ENCODE data around the gene GFOD2. TPM values are rescaled to one million over a fixed set of nuclear protein-coding genes. Genes with fewer than 3 reads are reported as not detected.

Gene GFOD2
- total and polyA plus RNA-seq, 2 of the 8 experiments (the other 6 are each of a cell fraction or from before 2014, with no cell fraction given), result 21.4 to 33.2 TPM

GRCh38 chr16:67637625-67638024, 81.5 kb downstream of the GFOD2 start:
- Histone ChIP-seq H2AFZ (ENCODE audit: low read length) (no peak overlapping the region), H3K27ac (ENCODE audit: low read depth, low read length) (no peak overlapping the region), H3K18ac (ENCODE audit: extremely low read depth, low read length) (no peak overlapping the region), H3K14ac (ENCODE audit: insufficient read length) (no peak overlapping the region), H3K4me3 (ENCODE audit: extremely low read depth in 1 of 4, insufficient read depth in 2 of 4, low read depth in 3 of 4, low read length in 4 of 4) (no peak overlapping the region), H4K5ac (ENCODE audit: insufficient read length, low read depth, low read length) (no peak overlapping the region), H3K9me3 (ENCODE audit: insufficient read depth in 2 of 2, low read depth in 1 of 2, low read length in 1 of 2) (no peaks in the 10 kb centered on the region), H2BK5ac (ENCODE audit: low read depth, low read length) (no peak overlapping the region), H2AK5ac (ENCODE audit: low read depth, low read length) (no peak overlapping the region), H2BK20ac (ENCODE audit: low read length) (no peak overlapping the region), H3K79me1 (ENCODE audit: low read depth, low read length) (no peaks in the 10 kb centered on the region), H3K79me2 (ENCODE audit: control insufficient read depth in 1 of 2, insufficient read depth in 2 of 2, low read length in 2 of 2) (no peaks in the 10 kb centered on the region), H3K4me1 (replicated peaks in 1 of 4; ENCODE audit: control insufficient read depth in 3 of 4, insufficient read depth in 4 of 4, low read length in 3 of 4) (no peaks in the 10 kb centered on the region), H3K23ac (ENCODE audit: insufficient read length) (no peak overlapping the region), H2BK120ac (replicated peaks; ENCODE audit: low read depth, low read length) (no peak overlapping the region), H4K8ac (ENCODE audit: extremely low read depth, insufficient read depth, low read length) (no peak overlapping the region), H3K23me2 (ENCODE audit: low read depth, low read length) (no peaks in the 10 kb centered on the region), H4K91ac (replicated peaks; ENCODE audit: insufficient read length, low read length) (no peak overlapping the region), H3K36me3 (ENCODE audit: control insufficient read depth in 2 of 4, insufficient read depth in 4 of 4, low read length in 3 of 4) (peaks cover 9 to 41% (median 27%) of the 10 kb centered on the region in 4 experiments), H2BK12ac (ENCODE audit: low read depth, low read length) (no peak overlapping the region), H2BK15ac (ENCODE audit: low read length) (no peak overlapping the region), H3K4ac (replicated peaks; ENCODE audit: insufficient read length, low read depth, low read length) (no peak overlapping the region), H3K56ac (replicated peaks; ENCODE audit: insufficient read length, low read depth, low read length) (no peak overlapping the region), H3K4me2 (ENCODE audit: insufficient read depth in 1 of 2, low read depth in 2 of 2, low read length in 2 of 2) (no peak overlapping the region), H3K9ac (replicated peaks in 1 of 4; ENCODE audit: extremely low read depth in 1 of 4, low read depth in 3 of 4, low read length in 3 of 4) (no peak overlapping the region), H3K27me3 (replicated peaks in 1 of 4; ENCODE audit: control insufficient read depth in 3 of 4, extremely low read depth in 1 of 4, insufficient read depth in 3 of 4, low read length in 3 of 4) (no peaks in the 10 kb centered on the region), H4K20me1 (replicated peaks in 1 of 2; ENCODE audit: control insufficient read depth in 1 of 2, insufficient read depth in 2 of 2, low read length in 2 of 2) (peaks cover 0 to 2% of the 10 kb centered on the region in 2 experiments)
- POLR2A ChIA-PET (ENCODE audit: partially characterized antibody), result no interaction called here
- DNase-seq (ENCODE audit: low read depth in 1 of 2, low spot score in 2 of 2) (no peak), FAIRE-seq (no peak)
- WGBS, 2 experiments (ENCODE audit: extremely low coverage in 1 of 2, insufficient coverage in 1 of 2, insufficient read length in 1 of 2, insufficient replicate concordance in 2 of 2, low coverage in 1 of 2, low lambda C conversion rate in 2 of 2, missing lambda C conversion rate in 1 of 2), result 94% methylated on average over 12 of the region's 12 CpGs; no CpG with 5 or more reads in 1 of the 2 experiments
- TF ChIP-seq E2F6 (IDR thresholded peaks at IDR 0.05) (no peak), TEAD4 (IDR thresholded peaks at IDR 0.05; ENCODE audit: low read depth, low read length) (no peak), SP2 (IDR thresholded peaks at IDR 0.05; ENCODE audit: low read length) (no peak), KDM4A (IDR thresholded peaks at IDR 0.05; ENCODE audit: low read depth, low read length, severe bottlenecking) (no peak), JUND (IDR thresholded peaks at IDR 0.05; ENCODE audit: low read length) (no peak), SUZ12 (IDR thresholded peaks at IDR 0.05; ENCODE audit: low read length) (no peak), YY1 (IDR thresholded peaks at IDR 0.05; ENCODE audit: low read depth, low read length) (no peak), NANOG (IDR thresholded peaks at IDR 0.05; ENCODE audit: insufficient read depth, low read depth, low read length, poor library complexity, severe bottlenecking) (no peak), CBX5 (IDR thresholded peaks at IDR 0.05; ENCODE audit: low read depth, low read length) (no peak), TAF1 (IDR thresholded peaks at IDR 0.05; ENCODE audit: low read depth, low read length) (no peak), SIX5 (IDR thresholded peaks at IDR 0.05; ENCODE audit: low read depth, low read length) (no peak)
- CTCF ChIA-PET (ENCODE audit: partially characterized antibody), result interaction anchor here (0.6 to 18.0 kb wide), 4 partner anchors 11 to 117 kb away, joined by 3 to 202 read pairs (median 90); partner anchors contain the start of genes ACD, C16orf86, ENKD1 and PARD6A

All from H1 (cell line).